ENCODE results near the gene PRKACA.

The PRKACA gene

GRCh38 chr19:14117668-14118164 lies at the start of gene PRKACA:
Gene PRKACA, minus strand, starts transcription at chr19:14117762. Its CDS starts 215 bp downstream, at chr19:14117547.
- DNase-seq, result peak; percentile 97 to 99

- DNase-seq, result no peak
These were observed 49.5 kb upstream of the PRKACA start for GRCh38 chr19:14166999-14167575.

GRCh38 chr19:14165990-14166830 lies 48.6 kb upstream of the PRKACA start:
- no peak for DNase-seq

- no peak for DNase-seq
These were observed 47.3 kb upstream of the PRKACA start for GRCh38 chr19:14164724-14165493.

GRCh38 chr19:14164082-14164481 lies 46.5 kb upstream of the PRKACA start:
- DNase-seq, result no peak

GRCh38 chr19:14162871-14163297 lies 45.3 kb upstream of the PRKACA start:
- DNase-seq, result no peak

GRCh38 chr19:14161305-14161704 lies 43.7 kb upstream of the PRKACA start:
- no peak for DNase-seq

GRCh38 chr19:14160017-14160703 lies 42.6 kb upstream of the PRKACA start:
- no peak for DNase-seq

- no peak for DNase-seq
These were observed 41.5 kb upstream of the PRKACA start for GRCh38 chr19:14159059-14159458.

- no peak for DNase-seq
These were observed 40.9 kb upstream of the PRKACA start for GRCh38 chr19:14158276-14159023.

GRCh38 chr19:14156971-14157717 lies 39.6 kb upstream of the PRKACA start:
- DNase-seq, result no peak

GRCh38 chr19:14156122-14156521 lies 38.6 kb upstream of the PRKACA start:
- no peak for DNase-seq

GRCh38 chr19:14155371-14155770 lies 37.8 kb upstream of the PRKACA start:
- DNase-seq, result no peak

- DNase-seq, result no peak
These were observed 35.2 kb upstream of the PRKACA start for GRCh38 chr19:14152713-14153112.

- DNase-seq, result no peak
These were observed 33.5 kb upstream of the PRKACA start for GRCh38 chr19:14150770-14151661.

- no peak for DNase-seq
These were observed 32.6 kb upstream of the PRKACA start for GRCh38 chr19:14150041-14150769.

GRCh38 chr19:14149509-14149994 lies 32.0 kb upstream of the PRKACA start:
- DNase-seq, result no peak

GRCh38 chr19:14148751-14149410 lies 31.3 kb upstream of the PRKACA start:
- no peak for DNase-seq

Data from inflammatory macrophage treated with lipopolysaccharide for 1 hour (primary cell).